ENCODE data around the gene RIPK4.
"Not testable (repeated sequence)": the region's sequence is repeated elsewhere in the genome, so short reads cannot be mapped to it uniquely, and the experiment has no call there.

RIPK4 gene

GRCh38 chr21:41795726-41796125 lies 28.9 kb upstream of the RIPK4 start:
- no peak overlapping the region for H3K27ac ChIP-seq (ENCODE audit: low read length)
- H3K4me3 ChIP-seq (ENCODE audit: low read length in 2 of 2): no peak overlapping the region
- no peaks in the 10 kb centered on the region for H3K27me3 ChIP-seq (ENCODE audit: control insufficient read depth in 1 of 2, insufficient read depth in 2 of 2, low read length in 2 of 2)
- peaks cover 4 to 7% of the 10 kb centered on the region in 2 donors for H3K36me3 ChIP-seq (ENCODE audit: control insufficient read depth in 2 of 2, insufficient read depth in 2 of 2, low read length in 2 of 2)
- H3K4me1 ChIP-seq (ENCODE audit: control insufficient read depth, insufficient read depth, low read length): no peaks in the 10 kb centered on the region
- no peak overlapping the region for H3K9ac ChIP-seq (ENCODE audit: low read length in 2 of 2)
- peaks cover 0 to 4% of the 10 kb centered on the region in 2 donors for H3K9me3 ChIP-seq (ENCODE audit: control insufficient read depth in 2 of 2, low read length in 2 of 2)

GRCh38 chr21:41794600-41794999 lies 27.7 kb upstream of the RIPK4 start:
- Histone ChIP-seq H3K36me3 (ENCODE audit: control insufficient read depth in 2 of 2, insufficient read depth in 2 of 2, low read length in 2 of 2) (peaks cover 4 to 6% of the 10 kb centered on the region in 2 donors), H3K4me3 (ENCODE audit: low read length in 2 of 2) (no peak overlapping the region), H3K27ac (ENCODE audit: low read length) (no peak overlapping the region), H3K27me3 (ENCODE audit: control insufficient read depth in 1 of 2, insufficient read depth in 2 of 2, low read length in 2 of 2) (peaks cover 0 to 3% of the 10 kb centered on the region in 2 donors), H3K9ac (ENCODE audit: low read length in 2 of 2) (no peak overlapping the region), H3K9me3 (ENCODE audit: control insufficient read depth in 2 of 2, low read length in 2 of 2) (peaks cover 0 to 4% of the 10 kb centered on the region in 2 donors), H3K4me1 (ENCODE audit: control insufficient read depth, insufficient read depth, low read length) (no peaks in the 10 kb centered on the region)

GRCh38 chr21:41792711-41793110 lies 25.9 kb upstream of the RIPK4 start:
- peaks cover 0 to 3% of the 10 kb centered on the region in 2 donors for H3K27me3 ChIP-seq (ENCODE audit: control insufficient read depth in 1 of 2, insufficient read depth in 2 of 2, low read length in 2 of 2)
- no peak overlapping the region for H3K9ac ChIP-seq (ENCODE audit: low read length in 2 of 2)
- no peaks in the 10 kb centered on the region for H3K4me1 ChIP-seq (ENCODE audit: control insufficient read depth, insufficient read depth, low read length)
- H3K4me3 ChIP-seq (ENCODE audit: low read length in 2 of 2): no peak overlapping the region
- peaks cover 0 to 4% of the 10 kb centered on the region in 2 donors for H3K9me3 ChIP-seq (ENCODE audit: control insufficient read depth in 2 of 2, low read length in 2 of 2)
- no peak overlapping the region for H3K27ac ChIP-seq (ENCODE audit: low read length)
- H3K36me3 ChIP-seq (ENCODE audit: control insufficient read depth in 2 of 2, insufficient read depth in 2 of 2, low read length in 2 of 2): no peaks in the 10 kb centered on the region

GRCh38 chr21:41786509-41786987 lies 19.7 kb upstream of the RIPK4 start:
- Histone ChIP-seq H3K9me3 (ENCODE audit: control insufficient read depth in 2 of 2, low read length in 2 of 2) (no peaks in the 10 kb centered on the region), H3K27me3 (ENCODE audit: control insufficient read depth in 1 of 2, insufficient read depth in 2 of 2, low read length in 2 of 2) (peaks cover 13 to 24% of the 10 kb centered on the region in 2 donors), H3K4me1 (ENCODE audit: control insufficient read depth, insufficient read depth, low read length) (no peaks in the 10 kb centered on the region), H3K9ac (ENCODE audit: low read length in 2 of 2) (no peak overlapping the region), H3K36me3 (ENCODE audit: control insufficient read depth in 2 of 2, insufficient read depth in 2 of 2, low read length in 2 of 2) (no peaks in the 10 kb centered on the region), H3K4me3 (ENCODE audit: low read length in 2 of 2) (no peak overlapping the region), H3K27ac (ENCODE audit: low read length) (no peak overlapping the region)

GRCh38 chr21:41785262-41785661 lies 18.4 kb upstream of the RIPK4 start:
- H3K27ac ChIP-seq (ENCODE audit: low read length); H3K9me3 ChIP-seq (ENCODE audit: control insufficient read depth in 2 of 2, low read length in 2 of 2); H3K4me1 ChIP-seq (ENCODE audit: control insufficient read depth, insufficient read depth, low read length); H3K4me3 ChIP-seq (ENCODE audit: low read length in 2 of 2); H3K9ac ChIP-seq (ENCODE audit: low read length in 2 of 2); H3K36me3 ChIP-seq (ENCODE audit: control insufficient read depth in 2 of 2, insufficient read depth in 2 of 2, low read length in 2 of 2): not testable (repeated sequence)
- peaks cover 15 to 28% of the 10 kb centered on the region in 2 donors for H3K27me3 ChIP-seq (ENCODE audit: control insufficient read depth in 1 of 2, insufficient read depth in 2 of 2, low read length in 2 of 2)

GRCh38 chr21:41784456-41785102 lies 17.7 kb upstream of the RIPK4 start:
- H3K9ac ChIP-seq (ENCODE audit: low read length in 2 of 2): no peak overlapping the region

GRCh38 chr21:41783476-41784180 lies 16.8 kb upstream of the RIPK4 start:
- no peak overlapping the region for H3K27ac ChIP-seq (ENCODE audit: low read length)
- no peak overlapping the region for H3K9ac ChIP-seq (ENCODE audit: low read length in 2 of 2)
- H3K27me3 ChIP-seq (ENCODE audit: control insufficient read depth in 1 of 2, insufficient read depth in 2 of 2, low read length in 2 of 2): peaks cover 28 to 40% of the 10 kb centered on the region in 2 donors
- H3K4me3 ChIP-seq (ENCODE audit: low read length in 2 of 2): no peak overlapping the region
- no peaks in the 10 kb centered on the region for H3K36me3 ChIP-seq (ENCODE audit: control insufficient read depth in 2 of 2, insufficient read depth in 2 of 2, low read length in 2 of 2)
- no peaks in the 10 kb centered on the region for H3K9me3 ChIP-seq (ENCODE audit: control insufficient read depth in 2 of 2, low read length in 2 of 2)
- no peaks in the 10 kb centered on the region for H3K4me1 ChIP-seq (ENCODE audit: control insufficient read depth, insufficient read depth, low read length)

More at GRCh38 chr21:41784456-41785102, 17.7 kb upstream of the RIPK4 start:
- Histone ChIP-seq H3K4me3 (ENCODE audit: low read length in 2 of 2) (no peak overlapping the region), H3K36me3 (ENCODE audit: control insufficient read depth in 2 of 2, insufficient read depth in 2 of 2, low read length in 2 of 2) (no peaks in the 10 kb centered on the region), H3K4me1 (ENCODE audit: control insufficient read depth, insufficient read depth, low read length) (no peaks in the 10 kb centered on the region), H3K27me3 (ENCODE audit: control insufficient read depth in 1 of 2, insufficient read depth in 2 of 2, low read length in 2 of 2) (peaks cover 21 to 32% of the 10 kb centered on the region in 2 donors), H3K27ac (ENCODE audit: low read length) (no peak overlapping the region), H3K9me3 (ENCODE audit: control insufficient read depth in 2 of 2, low read length in 2 of 2) (no peaks in the 10 kb centered on the region)

- H3K27me3 ChIP-seq (ENCODE audit: control insufficient read depth in 1 of 2, insufficient read depth in 2 of 2, low read length in 2 of 2): peaks cover 28 to 40% of the 10 kb centered on the region in 2 donors
- H3K4me1 ChIP-seq (ENCODE audit: control insufficient read depth, insufficient read depth, low read length): peaks cover 5% of the 10 kb centered on the region
- no peaks in the 10 kb centered on the region for H3K9me3 ChIP-seq (ENCODE audit: control insufficient read depth in 2 of 2, low read length in 2 of 2)
- no peak overlapping the region for H3K4me3 ChIP-seq (ENCODE audit: low read length in 2 of 2)
- no peak overlapping the region for H3K9ac ChIP-seq (ENCODE audit: low read length in 2 of 2)
- no peaks in the 10 kb centered on the region for H3K36me3 ChIP-seq (ENCODE audit: control insufficient read depth in 2 of 2, insufficient read depth in 2 of 2, low read length in 2 of 2)
- H3K27ac ChIP-seq (ENCODE audit: low read length): no peak overlapping the region
These were observed 14.2 kb upstream of the RIPK4 start for GRCh38 chr21:41781050-41781410.

- Histone ChIP-seq H3K9ac (ENCODE audit: low read length in 2 of 2) (no peak overlapping the region), H3K36me3 (ENCODE audit: control insufficient read depth in 2 of 2, insufficient read depth in 2 of 2, low read length in 2 of 2) (no peaks in the 10 kb centered on the region), H3K4me3 (ENCODE audit: low read length in 2 of 2) (no peak overlapping the region), H3K27ac (ENCODE audit: low read length) (no peak overlapping the region), H3K9me3 (ENCODE audit: control insufficient read depth in 2 of 2, low read length in 2 of 2) (no peaks in the 10 kb centered on the region), H3K27me3 (ENCODE audit: control insufficient read depth in 1 of 2, insufficient read depth in 2 of 2, low read length in 2 of 2) (peaks cover 28 to 41% of the 10 kb centered on the region in 2 donors), H3K4me1 (ENCODE audit: control insufficient read depth, insufficient read depth, low read length) (peaks cover 5% of the 10 kb centered on the region)
These were observed 13.6 kb upstream of the RIPK4 start for GRCh38 chr21:41780337-41781049.

GRCh38 chr21:41779659-41780058 lies 12.8 kb upstream of the RIPK4 start:
- peaks cover 34 to 47% of the 10 kb centered on the region in 2 donors for H3K27me3 ChIP-seq (ENCODE audit: control insufficient read depth in 1 of 2, insufficient read depth in 2 of 2, low read length in 2 of 2)
- no peak overlapping the region for H3K4me3 ChIP-seq (ENCODE audit: low read length in 2 of 2)
- no peak overlapping the region for H3K9ac ChIP-seq (ENCODE audit: low read length in 2 of 2)
- peaks cover 5% of the 10 kb centered on the region for H3K4me1 ChIP-seq (ENCODE audit: control insufficient read depth, insufficient read depth, low read length)
- H3K36me3 ChIP-seq (ENCODE audit: control insufficient read depth in 2 of 2, insufficient read depth in 2 of 2, low read length in 2 of 2): no peaks in the 10 kb centered on the region
- no peaks in the 10 kb centered on the region for H3K9me3 ChIP-seq (ENCODE audit: control insufficient read depth in 2 of 2, low read length in 2 of 2)
- no peak overlapping the region for H3K27ac ChIP-seq (ENCODE audit: low read length)
